GM21447 (cell line): ENCODE data around the gene TLCD4.
"Not testable (repeated sequence)": the region's sequence is repeated elsewhere in the genome, so short reads cannot be mapped to it uniquely, and the experiment has no call there.

Experiments
- ATAC-seq: cut with Tn5 transposase; IDR thresholded peaks from one replicate; pipeline ENCODE4 v1.9.1; 2021; ENCODE audit not compliant: unreplicated experiment

TLCD4 gene

GRCh38 chr1:95117207-95118066 lies at the start of gene TLCD4:
Gene TLCD4, plus strand, starts transcription at chr1:95117355. Its CDS starts 26,547 bp downstream, at chr1:95143902.
- ATAC-seq = peak; percentile 52

GRCh38 chr1:95067568-95067967 lies 49.6 kb upstream of the TLCD4 start:
- no peak for ATAC-seq

GRCh38 chr1:95068956-95069709 lies 48.0 kb upstream of the TLCD4 start:
- no peak for ATAC-seq

- no peak for ATAC-seq
Measured at GRCh38 chr1:95069710-95070093, 47.5 kb upstream of the TLCD4 start.

- ATAC-seq = no peak
Measured at GRCh38 chr1:95071539-95071938, 45.6 kb upstream of the TLCD4 start.

GRCh38 chr1:95072117-95072516 lies 45.0 kb upstream of the TLCD4 start:
- no peak for ATAC-seq

- peak; percentile 96 for ATAC-seq
Measured at GRCh38 chr1:95072532-95073419, 44.4 kb upstream of the TLCD4 start, which contains the start of gene ALG14. Gene ALG14, minus strand, starts transcription at chr1:95072951. Its CDS starts 53 bp downstream, at chr1:95072898.

- no peak for ATAC-seq
Measured at GRCh38 chr1:95073446-95073845, 43.7 kb upstream of the TLCD4 start.

- ATAC-seq = no peak
Measured at GRCh38 chr1:95076034-95076433, 41.1 kb upstream of the TLCD4 start.

GRCh38 chr1:95080446-95080845 lies 36.7 kb upstream of the TLCD4 start:
- ATAC-seq = no peak

GRCh38 chr1:95080879-95081278 lies 36.3 kb upstream of the TLCD4 start:
- ATAC-seq = no peak

GRCh38 chr1:95084317-95085176 lies 32.6 kb upstream of the TLCD4 start:
- ATAC-seq = peak; percentile 75

GRCh38 chr1:95085376-95085775 lies 31.8 kb upstream of the TLCD4 start:
- ATAC-seq = no peak

- ATAC-seq = peak; percentile 76
Measured at GRCh38 chr1:95086949-95087533, 30.1 kb upstream of the TLCD4 start.

- no peak for ATAC-seq
Measured at GRCh38 chr1:95088303-95088702, 28.9 kb upstream of the TLCD4 start.

GRCh38 chr1:95089650-95090287 lies 27.4 kb upstream of the TLCD4 start:
- no peak for ATAC-seq

- ATAC-seq = not testable (repeated sequence)
Measured at GRCh38 chr1:95091290-95091689, 25.9 kb upstream of the TLCD4 start.

- ATAC-seq = not testable (repeated sequence)
Measured at GRCh38 chr1:95092891-95093290, 24.3 kb upstream of the TLCD4 start.

GRCh38 chr1:95093296-95093695 lies 23.9 kb upstream of the TLCD4 start:
- ATAC-seq = no peak
